Hepatocyte (in vitro differentiated cells): ENCODE data around the gene SYNGR3. TPM values are rescaled to one million over a fixed set of nuclear protein-coding genes. Genes with fewer than 3 reads are reported as not detected.

Source experiments
- DNase-seq: peaks from one replicate; pipeline ENCODE4 v3.0.0-alpha.2; 2016; ENCODE audit warnings: low spot score
- H2AFZ ChIP-seq: fragments of 200-600 bp; sonication (generic); 2 replicates; pipeline ENCODE4 v1.6.0; 2016; ENCODE audit warnings: antibody characterized with exemption, mild to moderate bottlenecking
- H3K27ac ChIP-seq: fragments of 200-600 bp; sonication (generic); 2 replicates; pipeline ENCODE4 v1.5.1; 2016; ENCODE audit warnings: mild to moderate bottlenecking
- H3K27me3 ChIP-seq: fragments of 200-600 bp; sonication (generic); 2 replicates; pipeline ENCODE4 v1.6.1; 2016
- H3K36me3 ChIP-seq: fragments of 200-600 bp; sonication (generic); replicated peaks from 2 replicates; pipeline ENCODE4 v1.5.1; 2016; ENCODE audit warnings: low read depth; ENCODE audit not compliant: insufficient read depth
- H3K4me1 ChIP-seq: fragments of 200-600 bp; sonication (generic); 2 replicates; pipeline ENCODE4 v1.5.1; 2016; ENCODE audit warnings: mild to moderate bottlenecking, moderate library complexity; ENCODE audit not compliant: insufficient read depth
- H3K4me2 ChIP-seq: fragments of 200-600 bp; sonication (generic); 2 replicates; pipeline ENCODE4 v1.6.0; 2016
- H3K4me3 ChIP-seq: fragments of 200-600 bp; sonication (generic); 2 replicates; pipeline ENCODE4 v1.5.1; 2016; ENCODE audit warnings: mild to moderate bottlenecking
- H3K79me2 ChIP-seq: fragments of 200-600 bp; sonication (generic); 2 replicates; pipeline ENCODE4 v1.6.0; 2017; ENCODE audit warnings: mild to moderate bottlenecking
- H3K9me2 ChIP-seq: fragments of 200-600 bp; sonication (generic); replicated peaks from 2 replicates; pipeline ENCODE4 v1.6.0; 2017; ENCODE audit warnings: mild to moderate bottlenecking; ENCODE audit not compliant: insufficient read depth
- H3K9me3 ChIP-seq: fragments of 200-600 bp; sonication (generic); 2 replicates; pipeline ENCODE4 v1.5.1; 2016; ENCODE audit warnings: low read depth, mild to moderate bottlenecking
- H4K20me1 ChIP-seq: fragments of 200-600 bp; sonication (generic); 2 replicates; pipeline ENCODE4 v1.6.0; 2016; ENCODE audit warnings: mild to moderate bottlenecking; ENCODE audit not compliant: insufficient read depth, poor library complexity, severe bottlenecking
- CTCF ChIP-seq: fragments of 200-600 bp; sonication (generic); IDR thresholded peaks from 2 replicates; pipeline ENCODE4 v1.5.1; 2016; ENCODE audit warnings: antibody characterized with exemption, mild to moderate bottlenecking; ENCODE audit not compliant: poor library complexity
- EZH2 ChIP-seq: fragments of 200-600 bp; sonication (generic); IDR thresholded peaks from 2 replicates; pipeline ENCODE4 v1.6.1; 2016; ENCODE audit warnings: antibody characterized with exemption, mild to moderate bottlenecking, borderline replicate concordance
- EZH2phosphoT487 ChIP-seq: fragments of 200-600 bp; sonication (generic); IDR thresholded peaks from one replicate; pipeline ENCODE4 v1.6.1; 2018; ENCODE audit warnings: antibody characterized with exemption, mild to moderate bottlenecking, low read depth, moderate library complexity; ENCODE audit not compliant: unreplicated experiment, severe bottlenecking
- WGBS: methylation state at CpG from one replicate; pipeline ENCODE4 v1.1.6; 2016; ENCODE audit warnings: low lambda C conversion rate; ENCODE audit errors: missing lambda C conversion rate; 5-methylcytosine and 5-hydroxymethylcytosine counted together
- polyA plus RNA-seq: library from polyadenylated mRNA; unstranded; fragments of >200 nt; fragmentation: Nextera tagmentation; extraction: Ambion mirVana; gene quantifications from 2 replicates; pipeline ENCODE4 v1.2.1, GENCODE V29; 2016
- total RNA-seq: library from RNA; depleted of rRNA; stranded (reverse); fragments of >200 nt; gene quantifications from 2 replicates; pipeline ENCODE4 v1.2.3, GENCODE V29; 2014

Gene SYNGR3
- total and polyA plus RNA-seq, 2 experiments from 2014 or later, result 2.2 to 2.5 TPM

DNA sequence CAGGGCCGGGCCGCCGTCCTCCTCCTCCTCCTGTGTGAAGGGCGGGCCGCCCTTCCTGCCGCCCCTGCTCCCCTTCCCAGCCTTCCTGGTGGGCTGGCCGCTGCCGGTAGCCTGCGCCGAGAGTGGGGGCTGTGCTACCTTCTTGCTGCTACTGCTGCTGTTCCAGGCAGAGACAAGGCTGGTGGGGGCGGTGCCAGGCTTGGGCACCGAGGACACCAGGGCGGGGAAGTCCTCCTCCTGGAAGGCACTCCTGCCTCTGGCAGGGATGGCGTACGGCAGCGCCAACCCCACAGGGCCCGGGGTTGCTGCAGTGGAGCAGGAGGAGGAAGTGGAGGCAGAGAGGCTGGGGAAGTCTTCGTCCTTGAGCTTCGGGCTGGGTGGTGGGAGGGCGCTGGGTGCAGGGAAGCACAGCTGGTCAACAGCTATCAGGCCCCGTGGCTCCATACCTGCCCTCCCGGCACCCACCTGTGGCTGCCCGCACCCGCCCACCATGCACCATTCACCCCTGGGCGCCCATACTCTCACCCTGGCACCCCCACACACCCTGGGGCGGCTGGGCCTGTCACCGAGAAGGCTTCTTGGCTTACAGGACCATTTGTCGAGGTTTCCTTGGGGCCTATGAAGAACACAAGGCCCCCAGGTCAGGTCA is 10.2 kb downstream of the SYNGR3 start:
- no peak overlapping the region for H3K4me3 ChIP-seq
- H3K79me2 ChIP-seq, result peaks cover 17% of the 10 kb centered on the region
- TF ChIP-seq CTCF, result no peak
- TF ChIP-seq EZH2phosphoT487, result no peak
- TF ChIP-seq EZH2, result no peak
- peaks cover 15% of the 10 kb centered on the region for H3K4me1 ChIP-seq
- peaks cover 18% of the 10 kb centered on the region for H4K20me1 ChIP-seq
- no peaks in the 10 kb centered on the region for H3K9me2 ChIP-seq
- no peaks in the 10 kb centered on the region for H3K9me3 ChIP-seq
- DNase-seq, result no peak
- no peak overlapping the region for H2AFZ ChIP-seq
- 98% methylated on average over 25 of the region's 28 CpGs for WGBS
- no peaks in the 10 kb centered on the region for H3K36me3 ChIP-seq
- H3K27me3 ChIP-seq, result no peaks in the 10 kb centered on the region
- no peak overlapping the region for H3K4me2 ChIP-seq
- no peak overlapping the region for H3K27ac ChIP-seq

DNA sequence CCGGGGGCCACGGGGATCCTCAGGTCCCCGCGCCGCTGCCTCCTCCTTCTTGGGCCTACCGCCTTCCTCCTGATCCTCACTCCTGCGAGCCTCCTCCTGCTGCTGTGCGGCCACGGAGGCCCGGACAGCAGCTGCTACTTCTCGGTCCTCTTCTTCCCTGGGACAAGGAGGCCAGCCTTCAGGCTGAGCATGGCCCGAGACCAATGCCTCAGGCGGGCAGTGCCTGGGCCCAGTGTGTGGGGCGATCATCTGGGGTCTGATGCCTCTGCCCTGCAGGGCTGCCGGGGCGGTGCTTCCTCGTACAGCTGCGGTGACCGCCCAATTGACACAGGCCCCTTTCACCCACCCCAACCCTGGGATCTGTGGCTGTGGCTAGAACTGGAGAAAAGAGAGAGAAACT is 11.3 kb downstream of the SYNGR3 start:
- WGBS, result 97% methylated on average over 19 of the region's 19 CpGs
- no peaks in the 10 kb centered on the region for H3K36me3 ChIP-seq

GRCh38 chr16:2001456-2002355 is 11.9 kb downstream of the SYNGR3 start:
- Histone ChIP-seq H3K4me2 (no peak overlapping the region), H3K27ac (no peak overlapping the region), H3K4me3 (no peak overlapping the region), H3K79me2 (peaks cover 34% of the 10 kb centered on the region), H3K27me3 (no peaks in the 10 kb centered on the region), H3K9me2 (no peaks in the 10 kb centered on the region), H3K36me3 (no peaks in the 10 kb centered on the region), H3K9me3 (no peaks in the 10 kb centered on the region), H2AFZ (no peak overlapping the region), H3K4me1 (peaks cover 14% of the 10 kb centered on the region), H4K20me1 (peaks cover 35% of the 10 kb centered on the region)
- no peak for DNase-seq
- TF ChIP-seq EZH2phosphoT487, result no peak
- TF ChIP-seq CTCF, result no peak
- TF ChIP-seq EZH2, result no peak
- 98% methylated on average over 53 of the region's 53 CpGs for WGBS

More for the DNA sequence above, 11.3 kb downstream of the SYNGR3 start:
- Histone ChIP-seq H3K27ac (no peak overlapping the region), H3K9me2 (no peaks in the 10 kb centered on the region), H4K20me1 (peaks cover 29% of the 10 kb centered on the region), H2AFZ (no peak overlapping the region), H3K79me2 (peaks cover 27% of the 10 kb centered on the region), H3K4me1 (peaks cover 15% of the 10 kb centered on the region), H3K9me3 (no peaks in the 10 kb centered on the region), H3K27me3 (no peaks in the 10 kb centered on the region), H3K4me3 (no peak overlapping the region), H3K4me2 (no peak overlapping the region)
- DNase-seq, result no peak
- TF ChIP-seq EZH2phosphoT487 (no peak), EZH2 (no peak), CTCF (no peak)
